H1 (cell line): ENCODE data around the gene PRKCA. TPM values are rescaled to one million over a fixed set of nuclear protein-coding genes. Genes with fewer than 3 reads are reported as not detected.

Experiments used
- CTCF ChIA-PET: fragments of 300-600 bp; sonication (Branson Sonifier 250); formaldehyde crosslinking; loops from one replicate; lab custom pipeline; 2021; ENCODE audit not compliant: partially characterized antibody; lab: Charles Lee
- POLR2A ChIA-PET: fragments of 300-600 bp; sonication (Branson Sonifier 250); formaldehyde crosslinking; loops from one replicate; lab custom pipeline; 2021; ENCODE audit warnings: inconsistent platforms; ENCODE audit not compliant: partially characterized antibody; lab: Charles Lee
- DNase-seq, 2 experiments: peaks; one replicate each; pipeline versions ENCODE4 v3.0.0 to v3.0.0-alpha.2; 2010 to 2022; ENCODE audit warnings: low spot score in 2 of 2, low read depth in 1 of 2, mixed read lengths in 1 of 2
- FAIRE-seq: peaks from 2 replicates; lab custom pipeline; 2011; peaks lifted over from hg19 to GRCh38; lab: Jason Lieb, UNC
- H2AFZ ChIP-seq: 2 replicates; pipeline ENCODE4 v1.8.1; 2012; ENCODE audit warnings: low read length, inconsistent platforms
- H2AK5ac ChIP-seq: 2 replicates; pipeline ENCODE4 v1.6.1; 2013; ENCODE audit warnings: low read depth, low read length
- H2BK120ac ChIP-seq: replicated peaks from 2 replicates; pipeline ENCODE3; 2013; ENCODE audit warnings: low read depth, low read length, inconsistent platforms
- H2BK12ac ChIP-seq: 2 replicates; pipeline ENCODE4 v1.6.1; 2013; ENCODE audit warnings: low read depth, low read length
- H2BK15ac ChIP-seq: 2 replicates; pipeline ENCODE4 v1.6.1; 2013; ENCODE audit warnings: low read length
- H2BK20ac ChIP-seq: 2 replicates; pipeline ENCODE4 v1.6.1; 2013; ENCODE audit warnings: low read length
- H2BK5ac ChIP-seq: 2 replicates; pipeline ENCODE4 v1.6.1; 2013; ENCODE audit warnings: low read depth, low read length
- H3K14ac ChIP-seq: 2 replicates; pipeline ENCODE4 v1.6.1; 2013; ENCODE audit warnings: inconsistent platforms; ENCODE audit not compliant: insufficient read length
- H3K18ac ChIP-seq: 2 replicates; pipeline ENCODE4 v1.6.1; 2013; ENCODE audit warnings: low read length; ENCODE audit errors: extremely low read depth
- H3K23ac ChIP-seq: 2 replicates; pipeline ENCODE4 v1.6.1; 2013; ENCODE audit warnings: inconsistent platforms; ENCODE audit not compliant: insufficient read length
- H3K23me2 ChIP-seq: 2 replicates; pipeline ENCODE4 v1.6.1; 2013; ENCODE audit warnings: low read depth, low read length
- H3K27ac ChIP-seq: 2 replicates; pipeline ENCODE4 v1.6.1; 2011; ENCODE audit warnings: low read depth, low read length, inconsistent platforms
- H3K27me3 ChIP-seq, 4 experiments: replicated peaks in 1 of 4; 1 replicate in 1 of 4; 2 replicates in 3 of 4; pipeline versions ENCODE4 v1.6.1 to v1.8.1; 2011 to 2013; ENCODE audit warnings: low read length in 3 of 4, mild to moderate bottlenecking in 3 of 4, inconsistent platforms in 2 of 4, mixed read lengths in 2 of 4, moderate library complexity in 1 of 4; ENCODE audit not compliant: control insufficient read depth in 3 of 4, insufficient read depth in 3 of 4; ENCODE audit errors: extremely low read depth in 1 of 4
- H3K36me3 ChIP-seq, 4 experiments: 2 replicates each; pipeline versions ENCODE4 v1.6.1 to v1.8.1; 2011 to 2013; ENCODE audit warnings: mild to moderate bottlenecking in 4 of 4, low read length in 3 of 4, moderate library complexity in 2 of 4, control low read depth in 1 of 4, inconsistent platforms in 1 of 4; ENCODE audit not compliant: insufficient read depth in 4 of 4, control insufficient read depth in 2 of 4
- H3K4ac ChIP-seq: replicated peaks from 2 replicates; pipeline ENCODE3; 2013; ENCODE audit warnings: low read length, low read depth, mixed read lengths, inconsistent platforms; ENCODE audit not compliant: insufficient read length
- H3K4me1 ChIP-seq, 4 experiments: replicated peaks in 1 of 4; 1 replicate in 1 of 4; 2 replicates in 3 of 4; pipeline versions ENCODE4 v1.6.1 to v1.8.1; 2011 to 2013; ENCODE audit warnings: low read length in 3 of 4, inconsistent platforms in 2 of 4, mixed read lengths in 1 of 4; ENCODE audit not compliant: insufficient read depth in 4 of 4, control insufficient read depth in 3 of 4
- H3K4me2 ChIP-seq, 2 experiments: 2 replicates each; pipeline versions ENCODE4 v1.6.1 to v1.8.1; 2011 to 2013; ENCODE audit warnings: low read depth in 2 of 2, low read length in 2 of 2, control low read depth in 1 of 2, inconsistent platforms in 1 of 2, mild to moderate bottlenecking in 1 of 2; ENCODE audit not compliant: insufficient read depth in 1 of 2
- H3K4me3 ChIP-seq, 4 experiments: fragments of 200-600, 300-600 bp in 1 of 4; sonication (generic), shearing (Covaris generic), sonication (Bioruptor Twin) in 1 of 4; 2 replicates each; pipeline versions ENCODE4 v1.5.1 to v1.8.1; 2011 to 2016; ENCODE audit warnings: low read length in 4 of 4, low read depth in 3 of 4, control low read depth in 2 of 4, inconsistent platforms in 2 of 4, mild to moderate bottlenecking in 2 of 4, mixed read lengths in 1 of 4, moderate library complexity in 1 of 4; ENCODE audit not compliant: insufficient read depth in 2 of 4; ENCODE audit errors: extremely low read depth in 1 of 4
- H3K56ac ChIP-seq: replicated peaks from 2 replicates; pipeline ENCODE3; 2013; ENCODE audit warnings: low read depth, mild to moderate bottlenecking, mixed read lengths, low read length, inconsistent platforms; ENCODE audit not compliant: insufficient read length
- H3K79me1 ChIP-seq: 2 replicates; pipeline ENCODE4 v1.6.1; 2013; ENCODE audit warnings: low read depth, low read length, control low read depth
- H3K79me2 ChIP-seq, 2 experiments: 2 replicates each; pipeline versions ENCODE4 v1.6.1 to v1.8.1; 2012 to 2013; ENCODE audit warnings: low read length in 2 of 2, mild to moderate bottlenecking in 2 of 2, inconsistent platforms in 1 of 2; ENCODE audit not compliant: insufficient read depth in 2 of 2, control insufficient read depth in 1 of 2
- H3K9ac ChIP-seq, 4 experiments: replicated peaks in 1 of 4; 1 replicate in 1 of 4; 2 replicates in 3 of 4; pipeline versions ENCODE4 v1.6.1 to v1.8.1; 2011 to 2013; ENCODE audit warnings: low read depth in 3 of 4, low read length in 3 of 4, control low read depth in 2 of 4, mild to moderate bottlenecking in 2 of 4, moderate library complexity in 2 of 4, inconsistent platforms in 1 of 4; ENCODE audit errors: extremely low read depth in 1 of 4
- H3K9me3 ChIP-seq, 2 experiments: 2 replicates each; pipeline versions ENCODE4 v1.6.1 to v1.8.1; 2012 to 2013; ENCODE audit warnings: mild to moderate bottlenecking in 2 of 2, moderate library complexity in 2 of 2, control low read depth in 1 of 2, inconsistent platforms in 1 of 2, low read depth in 1 of 2, low read length in 1 of 2, mixed read lengths in 1 of 2; ENCODE audit not compliant: insufficient read depth in 2 of 2
- H4K20me1 ChIP-seq, 2 experiments: replicated peaks in 1 of 2; 2 replicates each; pipeline versions ENCODE3 to v1.8.1; 2011 to 2013; ENCODE audit warnings: inconsistent platforms in 2 of 2, low read length in 2 of 2, mild to moderate bottlenecking in 1 of 2; ENCODE audit not compliant: insufficient read depth in 2 of 2, control insufficient read depth in 1 of 2
- H4K5ac ChIP-seq: 2 replicates; pipeline ENCODE4 v1.6.1; 2013; ENCODE audit warnings: low read length, low read depth, mixed read lengths, inconsistent platforms; ENCODE audit not compliant: insufficient read length
- H4K8ac ChIP-seq: 2 replicates; pipeline ENCODE4 v1.8.0; 2013; ENCODE audit warnings: mild to moderate bottlenecking, moderate library complexity, low read length, inconsistent platforms; ENCODE audit not compliant: insufficient read depth; ENCODE audit errors: extremely low read depth
- H4K91ac ChIP-seq: replicated peaks from 2 replicates; pipeline ENCODE3; 2013; ENCODE audit warnings: low read length, mixed read lengths, inconsistent platforms; ENCODE audit not compliant: insufficient read length
- EGR1 ChIP-seq: IDR thresholded peaks from 2 replicates; pipeline ENCODE4 v1.6.1; 2011; ENCODE audit warnings: low read depth, low read length, borderline replicate concordance
- WGBS, 2 experiments: shearing (Covaris generic) in 1 of 2; methylation state at CpG; one replicate each; pipeline versions ENCODE4 v1.1.6 to v1.1.7; 2013 to 2015; ENCODE audit warnings: low lambda C conversion rate in 2 of 2, mixed read lengths in 2 of 2, inconsistent platforms in 1 of 2, low coverage in 1 of 2, missing lambda C conversion rate in 1 of 2; ENCODE audit not compliant: insufficient replicate concordance in 2 of 2, insufficient coverage in 1 of 2, insufficient read length in 1 of 2; ENCODE audit errors: extremely low coverage in 1 of 2, missing lambda C conversion rate in 1 of 2; 5-methylcytosine and 5-hydroxymethylcytosine counted together
- polyA plus RNA-seq, 7 experiments: library from polyadenylated mRNA; depleted of rRNA in 3 of 7; stranded (reverse) in 5 of 7; unstranded in 2 of 7; fragments of >200 nt in 5 of 7; fragments of 200-250 nt in 2 of 7; gene quantifications; 1 replicate in 5 of 7; 2 replicates in 1 of 7; 4 replicates in 1 of 7; pipeline versions ENCODE4 v1.2.1 to v1.2.3, GENCODE V29; 2011 to 2013; ENCODE audit warnings: missing spikeins in 2 of 7, mixed read lengths in 2 of 7
- total RNA-seq: library from RNA; stranded (reverse); fragmentation: NEBNext Ultra II Directional; extraction: Animal tissue kit (Norgen Biotek cat#: 25700); gene quantifications from 2 replicates; pipeline ENCODE4 v1.2.1, GENCODE V29; 2021
- TF ChIP-seq, protein P1 (sequence below): IDR thresholded peaks from 2 replicates; pipeline ENCODE4 v1.6.1; 2012; ENCODE audit warnings: inconsistent platforms
- TF ChIP-seq, protein P2 (sequence below): IDR thresholded peaks from 2 replicates; pipeline ENCODE4 v1.6.1; 2012; ENCODE audit warnings: inconsistent platforms

The PRKCA gene
- total and polyA plus RNA-seq, 2 of the 8 experiments (the other 6 are each of a cell fraction or from before 2014, with no cell fraction given) = 5.8 to 17.8 TPM

DNA sequence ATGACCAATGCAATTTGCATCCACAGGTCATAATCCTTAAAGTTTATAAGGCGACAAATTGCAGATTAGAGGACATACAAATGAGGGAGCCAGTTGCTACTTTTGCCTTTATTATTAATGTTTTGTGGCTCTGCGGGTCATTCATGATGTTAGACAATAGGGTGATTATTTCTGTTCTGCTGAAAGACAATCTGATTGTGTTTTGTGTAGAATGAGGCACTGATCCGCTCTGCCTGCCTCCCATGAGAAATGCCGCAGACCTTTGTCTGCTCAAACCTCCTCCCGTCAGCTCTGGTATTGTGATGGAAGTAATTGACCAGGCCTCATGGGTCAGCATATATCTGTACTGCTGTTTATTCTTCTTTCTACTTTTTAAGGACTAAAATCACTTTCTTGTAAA is 224.9 kb downstream of the PRKCA start:
- H2AK5ac ChIP-seq = no peak overlapping the region
- 89% methylated on average over 5 of the region's 5 CpGs; no CpG with 5 or more reads in 1 of the 2 experiments for WGBS, 2 experiments
- H3K4me2 ChIP-seq = no peak overlapping the region
- H4K91ac ChIP-seq = no peak overlapping the region
- no peak overlapping the region for H3K18ac ChIP-seq
- ChIA-PET POLR2A (no interaction called here), CTCF (no interaction called here)
- no peaks in the 10 kb centered on the region for H3K9me3 ChIP-seq
- no peak overlapping the region for H3K56ac ChIP-seq
- peaks cover 2 to 18% (median 9%) of the 10 kb centered on the region in 4 experiments for H3K4me1 ChIP-seq
- H3K4me3 ChIP-seq = no peak overlapping the region
- no peaks in the 10 kb centered on the region for H3K27me3 ChIP-seq
- no peak overlapping the region for H2BK12ac ChIP-seq
- no peaks in the 10 kb centered on the region for H3K79me2 ChIP-seq
- H2BK20ac ChIP-seq = no peak overlapping the region
- no peak overlapping the region for H2BK15ac ChIP-seq
- H3K36me3 ChIP-seq = no peaks in the 10 kb centered on the region
- H3K27ac ChIP-seq = no peak overlapping the region
- H3K23me2 ChIP-seq = no peaks in the 10 kb centered on the region
- H2BK120ac ChIP-seq = no peak overlapping the region
- H3K4ac ChIP-seq = no peak overlapping the region
- no peak overlapping the region for H2AFZ ChIP-seq
- H4K20me1 ChIP-seq = no peaks in the 10 kb centered on the region
- no peak overlapping the region for H3K23ac ChIP-seq
- peaks cover 2% of the 10 kb centered on the region; the same call in 1 of the 2 replicates for H3K79me1 ChIP-seq
- no peak overlapping the region for H4K5ac ChIP-seq
- DNase-seq (no peak), FAIRE-seq (no peak)
- no peak overlapping the region for H4K8ac ChIP-seq
- H3K14ac ChIP-seq = no peak overlapping the region
- H3K9ac ChIP-seq = no peak overlapping the region
- no peak overlapping the region for H2BK5ac ChIP-seq
- TF ChIP-seq, protein P1, sequence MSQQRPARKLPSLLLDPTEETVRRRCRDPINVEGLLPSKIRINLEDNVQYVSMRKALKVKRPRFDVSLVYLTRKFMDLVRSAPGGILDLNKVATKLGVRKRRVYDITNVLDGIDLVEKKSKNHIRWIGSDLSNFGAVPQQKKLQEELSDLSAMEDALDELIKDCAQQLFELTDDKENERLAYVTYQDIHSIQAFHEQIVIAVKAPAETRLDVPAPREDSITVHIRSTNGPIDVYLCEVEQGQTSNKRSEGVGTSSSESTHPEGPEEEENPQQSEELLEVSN = no peak
- no peak for TF ChIP-seq EGR1
- TF ChIP-seq, protein P2, sequence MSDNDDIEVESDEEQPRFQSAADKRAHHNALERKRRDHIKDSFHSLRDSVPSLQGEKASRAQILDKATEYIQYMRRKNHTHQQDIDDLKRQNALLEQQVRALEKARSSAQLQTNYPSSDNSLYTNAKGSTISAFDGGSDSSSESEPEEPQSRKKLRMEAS = no peak
